ENCODE results near the gene RNF167. TPM values are rescaled to one million over a fixed set of nuclear protein-coding genes. Genes with fewer than 3 reads are reported as not detected.

Gene RNF167
- total and polyA plus RNA-seq, 4 donors, result 15.9 to 72.6 (median 24.4) TPM

DNA sequence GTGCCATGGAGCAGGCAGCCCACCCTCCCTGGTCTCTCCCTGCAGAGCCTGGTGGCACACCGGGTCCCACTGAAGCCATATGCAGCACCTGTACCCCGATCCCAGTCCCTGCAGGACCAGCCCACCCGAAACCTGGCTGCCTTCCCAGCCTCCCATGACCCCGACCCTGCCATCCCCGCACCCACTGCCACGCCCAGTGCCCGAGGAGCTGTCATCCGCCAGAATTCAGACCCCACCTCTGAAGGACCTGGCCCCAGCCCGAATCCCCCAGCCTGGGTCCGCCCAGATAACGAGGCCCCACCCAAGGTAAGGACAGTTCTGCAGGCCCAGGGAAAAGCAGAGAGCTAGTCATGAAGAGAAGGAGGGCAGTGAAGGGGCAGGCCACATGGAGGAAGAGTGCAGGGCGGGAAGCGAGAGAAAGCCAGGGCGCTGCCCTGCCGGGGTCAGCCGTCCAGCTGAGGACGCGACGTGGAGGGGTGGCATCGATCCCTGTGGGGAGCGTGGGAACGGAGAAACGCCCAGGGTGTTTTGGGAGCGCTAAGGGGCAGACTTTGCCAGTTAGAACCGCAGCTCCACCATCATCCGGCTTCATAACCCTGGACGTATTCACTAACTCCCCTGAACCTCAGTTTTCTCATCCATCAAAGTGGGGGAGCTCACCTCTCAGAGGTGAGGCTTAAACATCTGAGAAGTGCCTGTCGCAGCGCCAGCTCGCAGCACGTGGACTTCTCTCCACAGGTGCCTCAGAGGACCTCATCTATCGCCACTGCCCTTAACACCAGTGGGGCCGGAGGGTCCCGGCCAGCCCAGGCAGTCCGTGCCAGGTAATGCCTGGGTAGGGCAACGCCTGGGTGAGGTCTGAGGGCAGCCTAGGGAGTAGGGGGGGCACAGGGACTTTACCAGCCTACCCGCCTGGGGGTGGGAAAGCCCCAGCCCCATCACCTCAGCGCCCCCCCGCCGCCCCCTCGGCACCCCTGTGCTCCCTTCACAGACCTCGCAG is 48.4 kb upstream of the RNF167 start:
- no peaks in the 10 kb centered on the region for H3K27me3 ChIP-seq (ENCODE audit: control insufficient read depth in 4 of 4, insufficient read depth in 4 of 4, low read length in 3 of 4)
- peaks cover 22 to 63% (median 26%) of the 10 kb centered on the region in 4 donors for H3K36me3 ChIP-seq (ENCODE audit: control insufficient read depth in 4 of 4, insufficient read depth in 3 of 4, low read depth in 1 of 4, low read length in 3 of 4)
- peaks cover 0 to 19% (median 8%) of the 10 kb centered on the region in 4 donors for H3K4me1 ChIP-seq (ENCODE audit: control insufficient read depth in 4 of 4, insufficient read depth in 4 of 4, low read length in 3 of 4)
- DNase-seq (ENCODE audit: low spot score), result peak; percentile 84
- H3K9ac ChIP-seq (ENCODE audit: low read depth in 1 of 2, low read length in 2 of 2), result no peak overlapping the region
- no peaks in the 10 kb centered on the region for H3K9me3 ChIP-seq (ENCODE audit: control insufficient read depth in 4 of 4, low read length in 3 of 4)
- no peak overlapping the region for H3K4me3 ChIP-seq (ENCODE audit: low read depth in 1 of 3, low read length in 3 of 3)
- TF ChIP-seq HNF4A (conservative IDR thresholded peaks at IDR 0.05) (no peak), RXRA (IDR thresholded peaks at IDR 0.05) (no peak), GABPA (IDR thresholded peaks at IDR 0.05 in 1 of 2, conservative IDR thresholded peaks at IDR 0.05 in 1 of 2) (no peak), FOXA1 (IDR thresholded peaks at IDR 0.05) (no peak), YY1 (IDR thresholded peaks at IDR 0.05) (no peak), ZBTB33 (IDR thresholded peaks at IDR 0.05) (no peak)
- TF ChIP-seq, protein P1, sequence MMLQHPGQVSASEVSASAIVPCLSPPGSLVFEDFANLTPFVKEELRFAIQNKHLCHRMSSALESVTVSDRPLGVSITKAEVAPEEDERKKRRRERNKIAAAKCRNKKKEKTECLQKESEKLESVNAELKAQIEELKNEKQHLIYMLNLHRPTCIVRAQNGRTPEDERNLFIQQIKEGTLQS (IDR thresholded peaks at IDR 0.05), result no peak
- 92% methylated on average over 42 of the region's 42 CpGs for WGBS
- H3K27ac ChIP-seq (ENCODE audit: low read depth in 1 of 2, low read length in 2 of 2), result no peak overlapping the region

DNA sequence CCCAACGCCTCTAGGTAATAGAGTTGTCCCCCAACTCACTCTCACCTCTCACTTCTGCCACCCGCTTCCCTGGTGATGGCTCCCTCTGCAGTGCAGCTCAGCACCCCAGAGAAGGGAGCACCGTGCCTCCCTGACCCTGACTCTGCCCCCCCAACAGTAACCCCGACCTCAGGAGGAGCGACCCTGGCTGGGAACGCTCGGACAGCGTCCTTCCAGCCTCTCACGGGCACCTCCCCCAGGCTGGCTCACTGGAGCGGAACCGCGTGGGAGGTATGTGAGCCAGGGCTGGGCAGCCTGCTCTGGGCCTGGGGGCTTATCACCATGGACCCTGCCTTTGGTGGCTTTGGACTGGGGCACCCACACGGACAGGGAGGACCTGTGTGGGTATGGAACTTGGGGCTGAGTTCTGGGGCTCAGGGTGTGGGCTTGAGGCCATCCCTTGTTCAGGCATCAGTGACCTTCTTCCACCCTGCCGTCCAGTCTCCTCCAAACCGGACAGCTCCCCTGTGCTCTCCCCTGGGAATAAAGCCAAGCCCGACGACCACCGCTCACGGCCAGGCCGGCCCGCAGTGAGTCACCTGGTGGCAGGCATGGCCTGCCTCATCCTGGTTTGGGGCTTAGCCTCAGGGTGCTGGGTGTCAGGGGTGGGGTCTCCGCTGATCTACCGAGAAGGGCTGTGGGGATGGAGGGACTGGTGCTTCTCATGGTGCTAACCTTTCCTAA is 47.4 kb upstream of the RNF167 start:
- TF ChIP-seq FOXA1 (IDR thresholded peaks at IDR 0.05) (no peak), FOXA2 (IDR thresholded peaks at IDR 0.05) (no peak), JUND (IDR thresholded peaks at IDR 0.05) (no peak), ZBTB33 (IDR thresholded peaks at IDR 0.05) (no peak), RAD21 (IDR thresholded peaks at IDR 0.05) (no peak), EGR1 (IDR thresholded peaks at IDR 0.05; ENCODE audit: low read depth in 2 of 2) (no peak), CTCF (IDR thresholded peaks at IDR 0.05; ENCODE audit: low read depth, low read length, missing input control) (no peak), NR2F2 (IDR thresholded peaks at IDR 0.05) (no peak), TAF1 (conservative IDR thresholded peaks at IDR 0.05) (no peak), YY1 (IDR thresholded peaks at IDR 0.05) (no peak), HNF4G (IDR thresholded peaks at IDR 0.05) (no peak), SP1 (IDR thresholded peaks at IDR 0.05) (no peak), HNF4A (conservative IDR thresholded peaks at IDR 0.05) (no peak)
- Histone ChIP-seq H3K4me1 (ENCODE audit: control insufficient read depth in 4 of 4, insufficient read depth in 4 of 4, low read length in 3 of 4) (peaks cover 2 to 27% (median 12%) of the 10 kb centered on the region in 4 donors), H3K4me3 (ENCODE audit: low read depth in 1 of 3, low read length in 3 of 3) (no peak overlapping the region), H3K9me3 (ENCODE audit: control insufficient read depth in 4 of 4, low read length in 3 of 4) (no peaks in the 10 kb centered on the region), H3K27me3 (ENCODE audit: control insufficient read depth in 4 of 4, insufficient read depth in 4 of 4, low read length in 3 of 4) (no peaks in the 10 kb centered on the region), H3K27ac (ENCODE audit: low read depth in 1 of 2, low read length in 2 of 2) (no peak overlapping the region), H3K36me3 (ENCODE audit: control insufficient read depth in 4 of 4, insufficient read depth in 3 of 4, low read depth in 1 of 4, low read length in 3 of 4) (peaks cover 14 to 56% (median 20%) of the 10 kb centered on the region in 4 donors), H3K9ac (ENCODE audit: low read depth in 1 of 2, low read length in 2 of 2) (no peak overlapping the region)
- no peak for DNase-seq (ENCODE audit: low spot score)
- 89% methylated on average over 23 of the region's 23 CpGs for WGBS

Data from liver (tissue), 9 donors.